SK-N-SH treated with all-trans-retinoic acid at 6 μM for 48 hours (cell line): Measurements from ENCODE around the gene PLIN1.

Experiments
- BACH2 ChIP-seq: fragments of 250-450 bp; sonication (Bioruptor Pico); IDR thresholded peaks from 2 replicates; pipeline ENCODE4 v1.9.0; 2021; ENCODE audit warnings: mild to moderate bottlenecking, borderline replicate concordance
- ISL1 ChIP-seq: fragments of 250-450 bp; sonication (Bioruptor Pico); IDR thresholded peaks from 2 replicates; pipeline ENCODE4 v2.1.2; 2022; ENCODE audit warnings: mild to moderate bottlenecking, moderate library complexity
- RARB ChIP-seq: fragments of 250-450 bp; sonication (Bioruptor Pico); IDR thresholded peaks from 2 replicates; pipeline ENCODE4 v1.8.0; 2021; ENCODE audit warnings: mild to moderate bottlenecking, moderate library complexity
- ZC3H10 ChIP-seq: fragments of 250-450 bp; sonication (Bioruptor Pico); IDR thresholded peaks from 2 replicates; pipeline ENCODE4 v1.5.1; 2021; ENCODE audit warnings: mild to moderate bottlenecking, moderate library complexity
- TF ChIP-seq, protein P1 (sequence below): fragments of 250-450 bp; sonication (Bioruptor Pico); IDR thresholded peaks from 2 replicates; pipeline ENCODE4 v1.5.1; 2020; ENCODE audit warnings: low read depth, mild to moderate bottlenecking, moderate library complexity

DNA sequence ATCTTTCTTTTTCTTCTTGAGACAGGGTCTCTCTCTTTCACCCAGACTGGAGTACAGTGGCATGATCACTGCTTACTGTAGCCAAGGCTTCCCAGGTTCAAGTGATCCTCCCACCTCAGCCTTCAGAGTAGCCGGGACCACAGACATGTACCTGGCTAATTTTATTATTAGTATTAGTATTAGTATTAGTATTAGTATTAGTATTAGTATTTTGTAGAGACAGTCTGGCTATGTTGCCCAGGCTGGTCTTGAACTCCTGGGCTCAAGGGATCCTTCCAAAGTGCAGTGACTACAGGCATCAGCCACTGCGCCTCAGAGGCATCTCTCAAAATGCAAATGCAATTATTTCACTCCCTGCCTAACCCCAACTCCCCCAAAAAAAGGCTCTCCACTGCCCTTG is 25.6 kb downstream of the PLIN1 start:
- TF ChIP-seq RARB (CRISPR knock-in tag) (no peak), ZC3H10 (CRISPR knock-in tag) (no peak), ISL1 (CRISPR knock-in tag) (no peak), BACH2 (CRISPR knock-in tag) (no peak)
- TF ChIP-seq, protein P1, sequence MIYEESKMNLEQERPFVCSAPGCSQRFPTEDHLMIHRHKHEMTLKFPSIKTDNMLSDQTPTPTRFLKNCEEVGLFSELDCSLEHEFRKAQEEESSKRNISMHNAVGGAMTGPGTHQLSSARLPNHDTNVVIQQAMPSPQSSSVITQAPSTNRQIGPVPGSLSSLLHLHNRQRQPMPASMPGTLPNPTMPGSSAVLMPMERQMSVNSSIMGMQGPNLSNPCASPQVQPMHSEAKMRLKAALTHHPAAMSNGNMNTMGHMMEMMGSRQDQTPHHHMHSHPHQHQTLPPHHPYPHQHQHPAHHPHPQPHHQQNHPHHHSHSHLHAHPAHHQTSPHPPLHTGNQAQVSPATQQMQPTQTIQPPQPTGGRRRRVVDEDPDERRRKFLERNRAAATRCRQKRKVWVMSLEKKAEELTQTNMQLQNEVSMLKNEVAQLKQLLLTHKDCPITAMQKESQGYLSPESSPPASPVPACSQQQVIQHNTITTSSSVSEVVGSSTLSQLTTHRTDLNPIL (CRISPR knock-in tag), result no peak
